WTC11 (cell line): ENCODE results near the gene SGTA. TPM values are rescaled to one million over a fixed set of nuclear protein-coding genes. Genes with fewer than 3 reads are reported as not detected.

Source experiments
- ATAC-seq: fragments of 200-7000 bp; cut with Tn5 transposase; 2 replicates; pipeline ENCODE4 v1.10.0; 2021; ENCODE audit warnings: mild to moderate bottlenecking, moderate library complexity
- CTCF ChIA-PET: fragments of 300-600 bp; sonication (Branson Sonifier 250); formaldehyde crosslinking; loops from one replicate; lab custom pipeline; 2021; ENCODE audit warnings: antibody characterized with exemption; lab: Charles Lee
- POLR2A ChIA-PET: fragments of 350-600 bp; sonication (Branson Sonifier 250); formaldehyde crosslinking; loops from one replicate; lab custom pipeline; 2021; ENCODE audit warnings: antibody characterized with exemption; lab: Charles Lee
- DNase-seq: peaks from one replicate; pipeline ENCODE4 v3.0.0; 2021; ENCODE audit warnings: low spot score
- H3K27ac Mint-ChIP-seq: 2 replicates; pipeline ENCODE4 v1.8.0; 2021; ENCODE audit warnings: mixed read lengths
- H3K27me3 Mint-ChIP-seq: 2 replicates; pipeline ENCODE4 v1.8.0; 2021; ENCODE audit warnings: low read depth, mild to moderate bottlenecking, moderate library complexity, mixed read lengths
- H3K36me3 Mint-ChIP-seq: 2 replicates; pipeline ENCODE4 v1.8.0; 2021; ENCODE audit warnings: mixed read lengths
- H3K4me1 Mint-ChIP-seq: 2 replicates; pipeline ENCODE4 v1.8.0; 2022; ENCODE audit warnings: mixed read lengths
- H3K4me3 Mint-ChIP-seq: 2 replicates; pipeline ENCODE4 v1.8.0; 2021; ENCODE audit warnings: mild to moderate bottlenecking, moderate library complexity, mixed read lengths
- H3K9me3 Mint-ChIP-seq: 2 replicates; pipeline ENCODE4 v1.8.0; 2021; ENCODE audit warnings: mixed read lengths
- AR ChIP-seq: fragments of 250-450 bp; sonication (Bioruptor Pico); IDR thresholded peaks from 2 replicates; pipeline ENCODE4 v1.9.0; 2021; ENCODE audit warnings: mild to moderate bottlenecking
- CREB1 ChIP-seq: sonication (generic); formaldehyde crosslinking; IDR thresholded peaks from 2 replicates; pipeline ENCODE4 v1.8.0; 2023; ENCODE audit warnings: mild to moderate bottlenecking, missing genetic modification reagents
- CREM ChIP-seq: sonication (generic); formaldehyde crosslinking; IDR thresholded peaks from 2 replicates; pipeline ENCODE4 v1.8.1; 2022; ENCODE audit warnings: mild to moderate bottlenecking, missing genetic modification reagents, moderate library complexity
- FOXK1 ChIP-seq: sonication (generic); formaldehyde crosslinking; IDR thresholded peaks from 2 replicates; pipeline ENCODE4 v1.8.0; 2022; ENCODE audit warnings: mild to moderate bottlenecking, moderate library complexity, missing genetic modification reagents
- JAZF1 ChIP-seq: fragments of 250-450 bp; sonication (Bioruptor Pico); IDR thresholded peaks from 2 replicates; pipeline ENCODE4 v1.9.0; 2021; ENCODE audit warnings: moderate library complexity, mild to moderate bottlenecking, inconsistent platforms
- NFYB ChIP-seq: sonication (generic); formaldehyde crosslinking; conservative IDR thresholded peaks from 2 replicates; pipeline ENCODE4 v1.8.0; 2022; ENCODE audit warnings: low read depth, missing genetic modification reagents
- PRDM15 ChIP-seq: sonication (generic); formaldehyde crosslinking; IDR thresholded peaks from 2 replicates; pipeline ENCODE4 v1.8.0; 2022; ENCODE audit warnings: missing genetic modification reagents
- RELA ChIP-seq: sonication (generic); formaldehyde crosslinking; IDR thresholded peaks from 2 replicates; pipeline ENCODE4 v1.8.1; 2022; ENCODE audit warnings: missing genetic modification reagents, mild to moderate bottlenecking, borderline replicate concordance
- SOX15 ChIP-seq: fragments of 250-450 bp; sonication (Bioruptor Pico); IDR thresholded peaks from 2 replicates; pipeline ENCODE4 v1.9.0; 2021; ENCODE audit warnings: mild to moderate bottlenecking
- ZBTB43 ChIP-seq: sonication (generic); formaldehyde crosslinking; IDR thresholded peaks from 2 replicates; pipeline ENCODE4 v1.8.1; 2023; ENCODE audit warnings: mild to moderate bottlenecking, missing genetic modification reagents
- total RNA-seq: library from RNA; stranded (reverse); gene quantifications from 3 replicates; pipeline ENCODE4 v1.2.3, GENCODE V29; 2021
- TF ChIP-seq, protein P1 (sequence below): sonication (generic); formaldehyde crosslinking; IDR thresholded peaks from 2 replicates; pipeline ENCODE4 v1.8.1; 2022; ENCODE audit warnings: mild to moderate bottlenecking, missing genetic modification reagents, moderate library complexity, borderline replicate concordance
- TF ChIP-seq, protein P2 (sequence below): fragments of 250-450 bp; sonication (Bioruptor Pico); conservative IDR thresholded peaks from 2 replicates; pipeline ENCODE4 v1.9.0; 2021; ENCODE audit warnings: mild to moderate bottlenecking
- TF ChIP-seq, protein P3 (sequence below): sonication (generic); formaldehyde crosslinking; conservative IDR thresholded peaks from 2 replicates; pipeline ENCODE4 v1.8.1; 2022; ENCODE audit warnings: mild to moderate bottlenecking, missing genetic modification reagents

The SGTA gene
- total RNA-seq, 1 experiment from 2014 or later: 91.2 TPM

GRCh38 chr19:2717638-2718541 is 65.2 kb downstream of the SGTA start:
- no peaks in the 10 kb centered on the region; the same call in 1 of the 2 replicates for H3K27me3 Mint-ChIP-seq
- TF ChIP-seq NFYB (CRISPR knock-in tag) (no peak), AR (no peak), RELA (CRISPR knock-in tag) (no peak), CREB1 (no peak), CREM (no peak), SOX15 (no peak), ZBTB43 (no peak), JAZF1 (no peak), PRDM15 (CRISPR knock-in tag) (no peak), FOXK1 (no peak)
- TF ChIP-seq, protein P1, sequence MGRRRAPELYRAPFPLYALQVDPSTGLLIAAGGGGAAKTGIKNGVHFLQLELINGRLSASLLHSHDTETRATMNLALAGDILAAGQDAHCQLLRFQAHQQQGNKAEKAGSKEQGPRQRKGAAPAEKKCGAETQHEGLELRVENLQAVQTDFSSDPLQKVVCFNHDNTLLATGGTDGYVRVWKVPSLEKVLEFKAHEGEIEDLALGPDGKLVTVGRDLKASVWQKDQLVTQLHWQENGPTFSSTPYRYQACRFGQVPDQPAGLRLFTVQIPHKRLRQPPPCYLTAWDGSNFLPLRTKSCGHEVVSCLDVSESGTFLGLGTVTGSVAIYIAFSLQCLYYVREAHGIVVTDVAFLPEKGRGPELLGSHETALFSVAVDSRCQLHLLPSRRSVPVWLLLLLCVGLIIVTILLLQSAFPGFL (CRISPR knock-in tag): no peak
- TF ChIP-seq, protein P2, sequence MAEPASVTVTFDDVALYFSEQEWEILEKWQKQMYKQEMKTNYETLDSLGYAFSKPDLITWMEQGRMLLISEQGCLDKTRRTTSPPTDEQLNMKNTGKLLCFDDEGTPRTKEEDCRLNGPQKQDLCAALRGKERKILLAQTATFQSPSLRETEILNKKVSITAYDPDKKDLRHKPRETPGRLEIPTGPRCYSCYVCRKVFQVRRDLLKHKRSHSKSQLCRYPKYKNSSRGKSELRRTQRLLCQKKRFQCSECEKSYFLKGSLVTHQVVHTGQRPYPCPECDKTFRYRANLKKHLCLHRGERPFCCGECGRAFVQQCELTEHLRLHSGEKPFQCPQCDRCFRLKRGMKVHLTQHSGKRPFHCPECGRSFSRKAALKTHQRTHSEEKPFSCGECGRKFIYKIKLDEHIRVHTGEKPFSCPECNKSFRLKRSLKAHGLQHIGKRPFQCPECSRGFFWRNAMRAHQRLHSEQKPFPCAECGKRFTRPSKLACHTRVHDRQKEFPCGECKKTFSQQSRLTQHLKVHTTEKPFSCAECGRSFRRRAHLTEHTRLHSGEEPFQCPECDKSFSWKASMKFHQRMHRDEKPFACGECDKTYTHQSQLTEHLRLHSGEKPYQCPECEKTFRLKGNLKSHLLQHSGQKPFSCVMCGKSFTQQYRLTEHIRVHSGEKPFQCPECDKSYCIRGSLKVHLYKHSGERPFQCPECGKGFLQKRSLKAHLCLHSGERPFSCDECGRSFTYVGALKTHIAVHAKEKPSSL (CRISPR knock-in tag): no peak
- TF ChIP-seq, protein P3, sequence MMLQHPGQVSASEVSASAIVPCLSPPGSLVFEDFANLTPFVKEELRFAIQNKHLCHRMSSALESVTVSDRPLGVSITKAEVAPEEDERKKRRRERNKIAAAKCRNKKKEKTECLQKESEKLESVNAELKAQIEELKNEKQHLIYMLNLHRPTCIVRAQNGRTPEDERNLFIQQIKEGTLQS (CRISPR knock-in tag): no peak
- TF ChIP-seq, all 79 proteins: peak for 0
- DNase-seq: no peak
- POLR2A ChIA-PET: no interaction called here
- no peak overlapping the region for H3K27ac Mint-ChIP-seq
- CTCF ChIA-PET: interaction anchor here (1.0 to 1.4 kb wide), 2 partner anchors 22 to 69 kb away, joined by 3 to 8 read pairs; partner anchors contain the start of gene SLC39A3
- no peak overlapping the region for H3K4me3 Mint-ChIP-seq
- peaks cover 8% of the 10 kb centered on the region for H3K4me1 Mint-ChIP-seq
- peaks cover 12% of the 10 kb centered on the region for H3K9me3 Mint-ChIP-seq
- no peak for ATAC-seq
- peaks cover 12% of the 10 kb centered on the region for H3K36me3 Mint-ChIP-seq
